Measurements from ENCODE around the gene CACNG5. TPM values are rescaled to one million over a fixed set of nuclear protein-coding genes. Genes with fewer than 3 reads are reported as not detected.

CACNG5 gene
- total and polyA plus RNA-seq, 2 experiments from 2014 or later = 1.8 to 3.3 TPM

DNA sequence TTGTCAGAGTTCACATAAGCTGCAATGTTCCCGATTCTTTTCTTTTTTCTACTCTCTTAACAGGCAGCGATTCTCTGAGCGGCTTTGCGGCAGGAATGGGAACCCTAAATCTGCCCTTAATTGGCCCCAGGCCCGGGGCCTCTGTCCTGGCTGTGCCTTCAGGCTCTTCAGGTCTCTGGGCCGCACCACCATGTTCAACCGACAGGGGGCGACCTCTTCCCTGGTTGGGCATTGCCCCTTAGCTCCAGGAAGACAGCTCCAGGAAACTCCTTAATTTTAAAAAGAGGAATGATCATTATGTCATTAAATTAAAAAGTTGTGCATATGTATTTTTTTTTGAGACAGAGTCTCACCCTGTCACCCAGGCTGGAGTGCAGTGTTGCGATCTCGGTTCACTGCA is 20.3 kb downstream of the CACNG5 start (continued):
- TF ChIP-seq, protein P1, sequence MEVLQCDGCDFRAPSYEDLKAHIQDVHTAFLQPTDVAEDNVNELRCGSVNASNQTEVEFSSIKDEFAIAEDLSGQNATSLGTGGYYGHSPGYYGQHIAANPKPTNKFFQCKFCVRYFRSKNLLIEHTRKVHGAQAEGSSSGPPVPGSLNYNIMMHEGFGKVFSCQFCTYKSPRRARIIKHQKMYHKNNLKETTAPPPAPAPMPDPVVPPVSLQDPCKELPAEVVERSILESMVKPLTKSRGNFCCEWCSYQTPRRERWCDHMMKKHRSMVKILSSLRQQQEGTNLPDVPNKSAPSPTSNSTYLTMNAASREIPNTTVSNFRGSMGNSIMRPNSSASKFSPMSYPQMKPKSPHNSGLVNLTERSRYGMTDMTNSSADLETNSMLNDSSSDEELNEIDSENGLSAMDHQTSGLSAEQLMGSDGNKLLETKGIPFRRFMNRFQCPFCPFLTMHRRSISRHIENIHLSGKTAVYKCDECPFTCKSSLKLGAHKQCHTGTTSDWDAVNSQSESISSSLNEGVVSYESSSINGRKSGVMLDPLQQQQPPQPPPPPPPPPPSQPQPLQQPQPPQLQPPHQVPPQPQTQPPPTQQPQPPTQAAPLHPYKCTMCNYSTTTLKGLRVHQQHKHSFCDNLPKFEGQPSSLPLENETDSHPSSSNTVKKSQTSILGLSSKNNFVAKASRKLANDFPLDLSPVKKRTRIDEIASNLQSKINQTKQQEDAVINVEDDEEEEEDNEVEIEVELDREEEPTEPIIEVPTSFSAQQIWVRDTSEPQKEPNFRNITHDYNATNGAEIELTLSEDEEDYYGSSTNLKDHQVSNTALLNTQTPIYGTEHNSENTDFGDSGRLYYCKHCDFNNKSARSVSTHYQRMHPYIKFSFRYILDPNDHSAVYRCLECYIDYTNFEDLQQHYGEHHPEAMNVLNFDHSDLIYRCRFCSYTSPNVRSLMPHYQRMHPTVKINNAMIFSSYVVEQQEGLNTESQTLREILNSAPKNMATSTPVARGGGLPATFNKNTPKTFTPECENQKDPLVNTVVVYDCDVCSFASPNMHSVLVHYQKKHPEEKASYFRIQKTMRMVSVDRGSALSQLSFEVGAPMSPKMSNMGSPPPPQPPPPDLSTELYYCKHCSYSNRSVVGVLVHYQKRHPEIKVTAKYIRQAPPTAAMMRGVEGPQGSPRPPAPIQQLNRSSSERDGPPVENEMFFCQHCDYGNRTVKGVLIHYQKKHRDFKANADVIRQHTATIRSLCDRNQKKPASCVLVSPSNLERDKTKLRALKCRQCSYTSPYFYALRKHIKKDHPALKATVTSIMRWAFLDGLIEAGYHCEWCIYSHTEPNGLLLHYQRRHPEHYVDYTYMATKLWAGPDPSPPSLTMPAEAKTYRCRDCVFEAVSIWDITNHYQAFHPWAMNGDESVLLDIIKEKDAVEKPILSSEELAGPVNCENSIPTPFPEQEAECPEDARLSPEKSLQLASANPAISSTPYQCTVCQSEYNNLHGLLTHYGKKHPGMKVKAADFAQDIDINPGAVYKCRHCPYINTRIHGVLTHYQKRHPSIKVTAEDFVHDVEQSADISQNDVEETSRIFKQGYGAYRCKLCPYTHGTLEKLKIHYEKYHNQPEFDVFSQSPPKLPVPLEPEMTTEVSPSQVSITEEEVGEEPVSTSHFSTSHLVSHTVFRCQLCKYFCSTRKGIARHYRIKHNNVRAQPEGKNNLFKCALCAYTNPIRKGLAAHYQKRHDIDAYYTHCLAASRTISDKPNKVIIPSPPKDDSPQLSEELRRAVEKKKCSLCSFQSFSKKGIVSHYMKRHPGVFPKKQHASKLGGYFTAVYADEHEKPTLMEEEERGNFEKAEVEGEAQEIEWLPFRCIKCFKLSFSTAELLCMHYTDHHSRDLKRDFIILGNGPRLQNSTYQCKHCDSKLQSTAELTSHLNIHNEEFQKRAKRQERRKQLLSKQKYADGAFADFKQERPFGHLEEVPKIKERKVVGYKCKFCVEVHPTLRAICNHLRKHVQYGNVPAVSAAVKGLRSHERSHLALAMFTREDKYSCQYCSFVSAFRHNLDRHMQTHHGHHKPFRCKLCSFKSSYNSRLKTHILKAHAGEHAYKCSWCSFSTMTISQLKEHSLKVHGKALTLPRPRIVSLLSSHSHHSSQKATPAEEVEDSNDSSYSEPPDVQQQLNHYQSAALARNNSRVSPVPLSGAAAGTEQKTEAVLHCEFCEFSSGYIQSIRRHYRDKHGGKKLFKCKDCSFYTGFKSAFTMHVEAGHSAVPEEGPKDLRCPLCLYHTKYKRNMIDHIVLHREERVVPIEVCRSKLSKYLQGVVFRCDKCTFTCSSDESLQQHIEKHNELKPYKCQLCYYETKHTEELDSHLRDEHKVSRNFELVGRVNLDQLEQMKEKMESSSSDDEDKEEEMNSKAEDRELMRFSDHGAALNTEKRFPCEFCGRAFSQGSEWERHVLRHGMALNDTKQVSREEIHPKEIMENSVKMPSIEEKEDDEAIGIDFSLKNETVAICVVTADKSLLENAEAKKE (CRISPR knock-in tag; IDR thresholded peaks at IDR 0.05) = no peak

DNA sequence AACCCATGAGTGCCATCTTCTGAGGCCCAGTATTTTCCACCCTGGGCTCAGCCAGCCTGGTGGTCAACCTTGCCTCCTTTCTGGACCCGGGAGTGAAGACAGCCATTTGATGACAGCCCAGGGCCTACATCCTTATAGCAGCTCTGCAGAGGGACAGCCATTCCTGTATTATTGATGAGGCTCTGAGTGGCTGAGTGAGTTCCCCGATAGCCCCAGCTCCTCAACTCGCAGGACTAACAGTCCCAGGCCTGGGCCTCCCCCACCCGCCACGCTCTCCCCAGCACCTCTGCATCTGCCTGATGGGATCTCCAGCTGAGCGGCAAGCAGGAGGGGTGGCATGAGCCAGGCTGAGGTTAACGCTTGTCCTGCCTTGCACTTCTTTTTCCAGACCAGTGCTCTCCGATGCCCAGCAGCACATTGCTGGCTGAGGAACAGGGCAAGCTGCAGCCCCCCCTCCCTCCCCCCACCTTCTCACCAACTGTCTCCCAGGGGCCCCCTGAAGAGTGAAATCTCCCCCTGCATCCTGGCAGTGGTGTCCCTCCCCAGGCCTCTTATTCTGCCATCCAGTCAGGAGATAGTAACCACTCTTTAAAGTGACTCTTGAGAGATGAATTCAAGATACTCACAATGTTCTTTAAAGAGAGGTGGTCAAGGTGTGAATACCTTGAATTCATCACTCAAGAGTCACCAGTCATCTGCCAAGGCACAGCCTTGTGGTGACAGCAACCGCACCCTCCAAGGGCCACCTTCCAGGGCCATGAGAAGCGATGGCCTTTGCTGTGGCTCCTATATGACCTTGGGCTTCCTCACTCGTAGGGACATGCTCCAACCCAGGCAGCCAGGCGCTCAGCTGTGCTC is 23.5 kb downstream of the CACNG5 start:
- no peaks in the 10 kb centered on the region for H3K4me1 Mint-ChIP-seq
- peaks cover 2% of the 10 kb centered on the region for H3K27me3 Mint-ChIP-seq (ENCODE audit: insufficient read depth, low read depth, poor library complexity)
- H3K27ac Mint-ChIP-seq = no peak overlapping the region
- Histone ChIP-seq H3K27me3 (ENCODE audit: insufficient read depth) (no peaks in the 10 kb centered on the region), H3K27ac (ENCODE audit: low read depth) (no peak overlapping the region), H3K9me2 (ENCODE audit: insufficient read depth) (0 out of 2 replicates have a peak, but pooled peaks cover 3% of the 10 kb centered on the region), H3F3A (replicated peaks; ENCODE audit: low read depth) (no peaks in the 10 kb centered on the region), H2AFZ (no peak overlapping the region), H3K4me2 (no peak overlapping the region), H3K36me3 (ENCODE audit: insufficient read depth) (no peaks in the 10 kb centered on the region), H3K4me3 (no peak overlapping the region), H3K79me2 (replicated peaks; ENCODE audit: insufficient read depth) (no peaks in the 10 kb centered on the region), H3K4me1 (ENCODE audit: insufficient read depth) (no peaks in the 10 kb centered on the region), H4K20me1 (replicated peaks; ENCODE audit: insufficient read depth) (no peaks in the 10 kb centered on the region)
- H3K4me3 Mint-ChIP-seq = no peak overlapping the region
- peaks cover 8% of the 10 kb centered on the region; the same call in 2 of the 3 replicates for H3K36me3 Mint-ChIP-seq (ENCODE audit: low read depth)
- ATAC-seq (no peak), DNase-seq (ENCODE audit: low spot score) (no peak)
- peaks cover 15% of the 10 kb centered on the region; the same call in 2 of the 3 replicates for H3K9me3 Mint-ChIP-seq
- TF ChIP-seq, protein P2, sequence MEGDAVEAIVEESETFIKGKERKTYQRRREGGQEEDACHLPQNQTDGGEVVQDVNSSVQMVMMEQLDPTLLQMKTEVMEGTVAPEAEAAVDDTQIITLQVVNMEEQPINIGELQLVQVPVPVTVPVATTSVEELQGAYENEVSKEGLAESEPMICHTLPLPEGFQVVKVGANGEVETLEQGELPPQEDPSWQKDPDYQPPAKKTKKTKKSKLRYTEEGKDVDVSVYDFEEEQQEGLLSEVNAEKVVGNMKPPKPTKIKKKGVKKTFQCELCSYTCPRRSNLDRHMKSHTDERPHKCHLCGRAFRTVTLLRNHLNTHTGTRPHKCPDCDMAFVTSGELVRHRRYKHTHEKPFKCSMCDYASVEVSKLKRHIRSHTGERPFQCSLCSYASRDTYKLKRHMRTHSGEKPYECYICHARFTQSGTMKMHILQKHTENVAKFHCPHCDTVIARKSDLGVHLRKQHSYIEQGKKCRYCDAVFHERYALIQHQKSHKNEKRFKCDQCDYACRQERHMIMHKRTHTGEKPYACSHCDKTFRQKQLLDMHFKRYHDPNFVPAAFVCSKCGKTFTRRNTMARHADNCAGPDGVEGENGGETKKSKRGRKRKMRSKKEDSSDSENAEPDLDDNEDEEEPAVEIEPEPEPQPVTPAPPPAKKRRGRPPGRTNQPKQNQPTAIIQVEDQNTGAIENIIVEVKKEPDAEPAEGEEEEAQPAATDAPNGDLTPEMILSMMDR (conservative IDR thresholded peaks at IDR 0.05; ENCODE audit: low read depth in 2 of 2) = no peak
- TF ChIP-seq, protein P3, sequence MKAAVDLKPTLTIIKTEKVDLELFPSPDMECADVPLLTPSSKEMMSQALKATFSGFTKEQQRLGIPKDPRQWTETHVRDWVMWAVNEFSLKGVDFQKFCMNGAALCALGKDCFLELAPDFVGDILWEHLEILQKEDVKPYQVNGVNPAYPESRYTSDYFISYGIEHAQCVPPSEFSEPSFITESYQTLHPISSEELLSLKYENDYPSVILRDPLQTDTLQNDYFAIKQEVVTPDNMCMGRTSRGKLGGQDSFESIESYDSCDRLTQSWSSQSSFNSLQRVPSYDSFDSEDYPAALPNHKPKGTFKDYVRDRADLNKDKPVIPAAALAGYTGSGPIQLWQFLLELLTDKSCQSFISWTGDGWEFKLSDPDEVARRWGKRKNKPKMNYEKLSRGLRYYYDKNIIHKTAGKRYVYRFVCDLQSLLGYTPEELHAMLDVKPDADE (IDR thresholded peaks at IDR 0.05) = no peak
- TF ChIP-seq STAT1 (IDR thresholded peaks at IDR 0.05; ENCODE audit: unreplicated experiment) (no peak), NANOG (IDR thresholded peaks at IDR 0.05; ENCODE audit: borderline replicate concordance) (no peak)

Measured in GM23338 (cell line).